Measurements from ENCODE around the gene NOL7. TPM values are rescaled to one million over a fixed set of nuclear protein-coding genes. Genes with fewer than 3 reads are reported as not detected.

NOL7 gene
- 70.1 to 73.8 TPM (median 72.0 TPM) in 5 replicates for total RNA-seq (2022; extraction: Qiagen RNA extraction; ENCODE audit: low read depth)

GRCh38 chr6:13614926-13615791 is at the start of gene NOL7:
Gene NOL7 (plus strand): TSS chr6:13615335. CDS start chr6:13615359, 24 bp downstream.

GRCh38 chr6:13574571-13575376 is 40.4 kb upstream of the NOL7 start, which contains the start of gene SIRT5:
Gene SIRT5 (plus strand): TSS chr6:13574601. CDS start chr6:13584111, 9,510 bp downstream.

Other genes with a start within 250 kb of the NOL7 start
- gene GFOD1, start 127.7 kb upstream of the NOL7 start, total RNA-seq (2022; extraction: Qiagen RNA extraction; ENCODE audit: low read depth): 2.2 to 3.1 TPM (median 2.6 TPM) in 5 replicates
- gene SIRT5, start 40.7 kb upstream of the NOL7 start, total RNA-seq (2022; extraction: Qiagen RNA extraction; ENCODE audit: low read depth): 3.3 to 4.9 TPM (median 4.1 TPM) in 5 replicates
- gene RANBP9, start 96.5 kb downstream of the NOL7 start, total RNA-seq (2022; extraction: Qiagen RNA extraction; ENCODE audit: low read depth): 11.8 to 16.5 TPM (median 14.4 TPM) in 5 replicates
- gene MCUR1, start 199.2 kb downstream of the NOL7 start, total RNA-seq (2022; extraction: Qiagen RNA extraction; ENCODE audit: low read depth): 8.4 to 15.7 TPM (median 14.3 TPM) in 5 replicates